GM12892 (cell line): ENCODE results near the gene SARNP.
"Not testable (repeated sequence)": the region's sequence is repeated elsewhere in the genome, so short reads cannot be mapped to it uniquely, and the experiment has no call there.

Experiments
- POLR2A ChIP-seq: IDR thresholded peaks from 2 replicates; pipeline ENCODE4 v1.6.1; 2011; ENCODE audit warnings: low read depth, low read length, control low read depth
- POLR2AphosphoS5 ChIP-seq: IDR thresholded peaks from 2 replicates; pipeline ENCODE4 v1.6.1; 2011; ENCODE audit warnings: low read depth, low read length, control low read depth
- TAF1 ChIP-seq: IDR thresholded peaks from 2 replicates; pipeline ENCODE4 v1.6.1; 2011; ENCODE audit warnings: low read depth, mild to moderate bottlenecking, control low read depth, low read length, borderline replicate concordance

DNA sequence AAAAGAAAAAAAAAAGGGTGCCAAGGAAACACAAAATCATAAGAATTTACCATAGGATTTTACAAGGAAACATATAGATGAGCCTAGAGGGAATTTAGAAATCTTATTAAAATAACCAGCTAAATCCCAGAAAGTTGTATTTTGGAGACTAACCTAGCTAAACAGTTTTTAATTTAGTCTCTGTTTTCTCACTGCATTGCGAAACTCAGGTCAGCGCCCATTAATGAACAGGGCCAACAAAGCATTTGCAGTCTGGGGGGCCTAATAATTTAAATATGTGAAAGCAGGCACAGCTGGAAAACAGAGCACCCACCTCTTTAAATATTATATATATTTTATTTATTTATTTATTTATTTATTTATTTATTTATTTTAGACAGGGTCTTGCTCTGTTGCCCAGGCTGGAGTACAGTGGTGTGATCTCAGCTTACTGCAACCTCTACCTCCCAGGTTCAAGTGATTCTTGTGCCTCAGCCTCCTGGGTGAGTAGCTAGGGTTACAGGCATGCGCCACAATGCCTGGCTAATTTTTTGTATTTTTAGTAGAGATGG lies 49.0 kb upstream of the SARNP start:
- not testable (repeated sequence) for TF ChIP-seq POLR2A, POLR2AphosphoS5, TAF1
